GM20000 (cell line): ENCODE data around the gene LLGL2.

ENCODE experiments used
- DNase-seq: peaks from one replicate; pipeline ENCODE4 v3.0.0; 2012; ENCODE audit warnings: low spot score
- TF ChIP-seq, protein P1 (sequence below): IDR thresholded peaks from 2 replicates; pipeline ENCODE4 v1.5.1; 2012; ENCODE audit warnings: mild to moderate bottlenecking, control low read depth; ENCODE audit errors: extremely low read depth, missing control alignments

LLGL2 gene

DNA sequence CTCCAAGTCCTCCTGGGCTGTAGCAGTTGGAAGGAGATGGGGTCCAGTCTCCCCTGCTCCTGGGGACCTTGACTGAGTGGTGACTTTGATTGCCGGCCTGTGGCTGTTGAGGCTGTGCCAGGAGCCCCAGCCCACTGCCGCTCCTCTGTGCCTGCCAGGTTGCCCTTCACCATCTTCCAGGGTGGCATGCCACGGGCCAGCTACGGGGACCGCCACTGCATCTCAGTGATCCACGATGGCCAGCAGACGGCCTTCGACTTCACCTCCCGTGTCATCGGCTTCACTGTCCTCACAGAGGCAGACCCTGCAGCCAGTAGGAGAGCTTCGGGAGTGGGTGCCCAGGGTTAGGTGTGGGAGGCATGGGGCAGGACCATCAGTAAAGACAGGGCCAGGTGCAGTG is 38.7 kb downstream of the LLGL2 start:
- TF ChIP-seq, protein P1, sequence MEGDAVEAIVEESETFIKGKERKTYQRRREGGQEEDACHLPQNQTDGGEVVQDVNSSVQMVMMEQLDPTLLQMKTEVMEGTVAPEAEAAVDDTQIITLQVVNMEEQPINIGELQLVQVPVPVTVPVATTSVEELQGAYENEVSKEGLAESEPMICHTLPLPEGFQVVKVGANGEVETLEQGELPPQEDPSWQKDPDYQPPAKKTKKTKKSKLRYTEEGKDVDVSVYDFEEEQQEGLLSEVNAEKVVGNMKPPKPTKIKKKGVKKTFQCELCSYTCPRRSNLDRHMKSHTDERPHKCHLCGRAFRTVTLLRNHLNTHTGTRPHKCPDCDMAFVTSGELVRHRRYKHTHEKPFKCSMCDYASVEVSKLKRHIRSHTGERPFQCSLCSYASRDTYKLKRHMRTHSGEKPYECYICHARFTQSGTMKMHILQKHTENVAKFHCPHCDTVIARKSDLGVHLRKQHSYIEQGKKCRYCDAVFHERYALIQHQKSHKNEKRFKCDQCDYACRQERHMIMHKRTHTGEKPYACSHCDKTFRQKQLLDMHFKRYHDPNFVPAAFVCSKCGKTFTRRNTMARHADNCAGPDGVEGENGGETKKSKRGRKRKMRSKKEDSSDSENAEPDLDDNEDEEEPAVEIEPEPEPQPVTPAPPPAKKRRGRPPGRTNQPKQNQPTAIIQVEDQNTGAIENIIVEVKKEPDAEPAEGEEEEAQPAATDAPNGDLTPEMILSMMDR, result no peak
- no peak for DNase-seq

DNA sequence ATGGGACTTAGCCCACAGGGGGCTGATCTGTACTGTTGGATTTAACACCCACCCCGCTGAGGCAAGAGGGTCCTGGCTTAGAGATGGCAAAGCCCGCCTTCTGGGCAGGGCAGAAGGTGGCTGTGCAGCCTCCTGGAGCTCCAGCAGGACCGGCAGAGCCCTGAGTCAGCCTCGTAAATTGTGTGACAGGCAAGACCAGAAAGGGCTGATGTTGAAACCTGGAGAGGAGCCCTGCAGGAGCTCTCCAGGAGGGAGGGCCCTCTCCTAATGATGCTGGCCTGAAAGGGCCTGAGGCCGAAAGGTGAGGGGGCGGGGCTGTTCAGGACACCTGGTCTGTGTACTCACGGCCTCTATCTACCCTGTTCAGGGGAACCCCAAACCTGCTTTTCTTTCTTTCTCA is 39.6 kb downstream of the LLGL2 start:
- TF ChIP-seq, protein P1, result no peak
- DNase-seq, result no peak

DNA sequence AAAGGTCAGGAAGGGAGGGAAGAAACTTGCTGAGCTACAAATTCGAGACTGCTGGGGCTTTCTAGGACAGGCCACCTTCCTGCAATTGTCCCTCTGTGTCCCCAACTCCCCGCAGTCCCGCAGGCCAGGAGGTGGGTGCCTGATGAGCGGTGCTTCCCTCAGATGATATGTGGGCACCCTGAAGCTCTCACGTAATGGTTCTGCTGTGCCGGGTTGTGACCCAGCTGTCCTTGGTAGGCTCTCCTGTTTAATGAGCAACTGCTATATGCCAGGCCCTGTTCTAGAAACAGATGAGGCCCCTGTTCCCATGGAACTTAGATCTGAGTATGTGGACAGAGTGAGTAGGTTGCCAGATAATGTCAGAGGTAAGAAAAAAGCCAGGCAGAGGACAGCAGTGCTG is 40.1 kb downstream of the LLGL2 start:
- DNase-seq, result no peak
- TF ChIP-seq, protein P1, result no peak

DNA sequence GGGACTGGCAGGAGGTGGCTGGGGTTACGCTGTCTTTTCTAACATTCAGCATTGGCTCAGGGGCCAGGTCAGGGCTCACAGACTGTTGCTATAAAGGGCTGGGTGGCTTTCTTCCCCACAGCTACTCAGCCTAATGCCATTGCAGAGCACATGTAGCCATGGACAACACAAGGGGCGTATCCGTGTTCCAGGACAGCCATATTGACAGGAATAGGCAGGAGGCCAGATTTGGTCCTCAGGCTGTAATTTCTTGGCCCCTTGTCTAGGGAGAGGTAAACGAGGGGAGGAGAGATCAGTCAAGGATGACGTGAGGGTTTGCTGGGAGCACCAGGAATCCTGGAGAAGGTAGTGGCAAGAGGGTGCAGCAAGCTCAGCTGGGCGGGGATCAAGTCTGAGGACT is 40.9 kb downstream of the LLGL2 start:
- no peak for DNase-seq
- TF ChIP-seq, protein P1, result no peak

DNA sequence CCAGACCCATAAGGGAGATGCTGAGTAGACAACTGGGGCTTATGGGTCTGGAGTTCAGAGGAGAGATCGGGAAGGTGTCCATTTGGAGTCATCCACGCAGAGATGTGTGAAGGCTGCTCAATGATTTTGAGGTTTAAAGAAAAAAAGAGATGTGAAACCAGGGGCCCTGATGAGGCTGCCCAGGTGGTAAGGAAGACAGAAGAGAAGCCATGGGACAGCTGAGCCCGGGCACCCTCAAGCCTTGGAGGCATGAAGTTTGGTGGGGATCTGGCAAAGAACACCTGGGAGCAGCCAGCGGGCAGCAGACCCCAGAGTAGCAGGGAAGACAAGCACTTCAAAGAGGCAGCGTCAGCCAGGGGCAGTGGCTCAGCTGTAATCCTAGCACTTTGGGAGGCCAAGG is 41.3 kb downstream of the LLGL2 start:
- peak; percentile 54 for DNase-seq
- TF ChIP-seq, protein P1, result no peak

DNA sequence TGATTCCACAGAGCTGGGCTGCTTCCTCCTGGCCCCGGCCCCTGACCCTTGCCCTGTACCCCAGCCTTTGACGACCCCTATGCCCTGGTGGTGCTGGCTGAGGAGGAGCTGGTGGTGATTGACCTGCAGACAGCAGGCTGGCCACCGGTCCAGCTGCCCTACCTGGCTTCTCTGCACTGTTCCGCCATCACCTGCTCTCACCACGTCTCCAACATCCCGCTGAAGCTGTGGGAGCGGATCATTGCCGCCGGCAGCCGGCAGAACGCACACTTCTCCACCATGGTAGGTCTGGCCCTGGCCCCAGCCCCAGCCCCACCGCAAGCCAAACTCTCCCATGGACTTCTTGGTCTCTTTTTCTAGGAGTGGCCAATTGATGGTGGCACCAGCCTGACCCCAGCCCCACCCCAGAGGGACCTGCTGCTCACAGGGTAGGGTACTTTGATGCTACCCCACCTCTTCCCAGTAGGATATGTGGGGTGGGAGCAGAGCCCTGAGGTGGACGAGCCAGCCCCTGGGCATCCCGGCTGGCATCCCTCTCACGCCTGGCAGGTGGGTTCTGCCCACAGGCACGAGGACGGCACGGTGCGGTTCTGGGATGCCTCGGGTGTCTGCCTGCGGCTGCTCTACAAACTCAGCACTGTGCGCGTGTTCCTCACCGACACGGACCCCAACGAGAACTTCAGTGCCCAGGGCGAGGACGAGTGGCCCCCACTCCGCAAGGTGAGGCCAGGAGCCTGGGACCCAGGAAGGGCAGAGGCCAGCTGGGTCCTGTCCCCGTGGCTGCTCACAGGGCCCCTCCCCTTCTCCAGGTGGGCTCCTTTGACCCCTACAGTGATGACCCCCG is 43.1 kb downstream of the LLGL2 start:
- DNase-seq, result no peak
- TF ChIP-seq, protein P1, result no peak

DNA sequence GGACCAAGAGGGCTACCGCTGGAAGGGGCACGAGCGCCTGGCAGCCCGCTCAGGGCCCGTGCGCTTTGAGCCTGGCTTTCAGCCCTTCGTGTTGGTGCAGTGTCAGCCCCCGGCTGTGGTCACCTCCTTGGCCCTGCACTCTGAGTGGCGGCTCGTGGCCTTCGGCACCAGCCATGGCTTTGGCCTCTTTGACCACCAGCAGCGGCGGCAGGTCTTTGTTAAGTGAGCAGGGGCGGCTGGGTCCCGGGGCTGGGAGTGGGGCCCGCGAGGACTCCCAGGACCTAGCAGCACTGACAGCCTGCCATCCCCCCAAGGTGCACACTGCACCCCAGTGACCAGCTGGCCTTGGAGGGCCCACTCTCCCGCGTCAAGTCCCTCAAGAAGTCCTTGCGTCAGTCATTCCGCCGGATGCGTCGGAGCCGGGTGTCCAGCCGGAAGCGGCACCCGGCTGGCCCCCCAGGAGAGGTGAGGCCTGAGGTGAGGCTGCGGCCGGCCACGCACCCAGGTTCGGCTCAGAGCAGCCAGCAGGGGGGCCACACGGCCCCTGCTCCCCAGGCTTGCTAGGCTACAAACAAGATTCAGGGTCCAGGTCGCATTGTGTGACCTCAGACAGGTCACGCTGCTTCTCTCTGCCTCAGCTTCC is 44.7 kb downstream of the LLGL2 start:
- no peak for DNase-seq
- TF ChIP-seq, protein P1, result no peak
